Measurements from ENCODE around the gene GDA. TPM values are rescaled to one million over a fixed set of nuclear protein-coding genes. Genes with fewer than 3 reads are reported as not detected.

The GDA gene
- total RNA-seq, 1 experiment from 2014 or later = 49.4 TPM

DNA sequence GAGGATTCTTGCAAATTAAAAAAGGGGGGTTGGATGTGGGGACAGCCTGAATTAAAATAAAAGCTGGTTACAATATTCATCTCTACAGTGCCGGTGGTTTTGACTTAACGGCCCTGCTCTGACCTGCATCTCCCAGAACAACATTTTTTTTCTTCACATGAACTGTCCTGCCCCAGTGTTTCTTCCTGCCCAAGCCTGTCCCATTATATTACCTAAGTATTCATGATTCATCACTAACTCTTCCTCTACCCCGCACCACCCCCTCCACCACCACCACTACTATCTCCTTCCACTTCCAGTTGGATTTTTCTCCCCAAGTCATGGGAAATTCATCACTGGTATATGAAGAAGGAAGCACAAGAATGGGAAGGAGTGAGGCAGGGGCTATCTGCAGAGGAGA, 125.7 kb downstream of the GDA start:
- H3K4me1 ChIP-seq (ENCODE audit: control insufficient read depth in 1 of 2, insufficient read depth in 2 of 2, low read length in 2 of 2) = no peaks in the 10 kb centered on the region
- H3K9me3 ChIP-seq (ENCODE audit: control insufficient read depth in 1 of 2, insufficient read depth in 1 of 2, low read depth in 1 of 2, low read length in 2 of 2) = no peaks in the 10 kb centered on the region
- no peak overlapping the region for H2AFZ ChIP-seq (ENCODE audit: low read depth, low read length, poor library complexity, severe bottlenecking)
- BruUV-seq (replicated peaks) = no TSS peak
- H3K27me3 ChIP-seq (ENCODE audit: insufficient read depth, low read length) = no peaks in the 10 kb centered on the region
- no peak overlapping the region for H3K4me2 ChIP-seq (ENCODE audit: low read length)
- ChIA-PET POLR2A (no interaction called here), RAD21 (ENCODE audit: low non-redundant PET in 1 of 2, low total read pairs in 2 of 2, uncharacterized antibody in 2 of 2, unreplicated experiment in 2 of 2) (no interaction called here), CTCF (interaction anchor here (0.7 to 1.3 kb wide), 2 partner anchors 236 to 547 kb away, joined by 3 to 8 read pairs; no protein-coding TSS in a partner anchor)
- no peak for DNase-seq (ENCODE audit: low read depth, low spot score)
- H3K27ac ChIP-seq (ENCODE audit: low read depth, low read length) = no peak overlapping the region
- no peak overlapping the region for H3K4me3 ChIP-seq (replicated peaks in 1 of 2; ENCODE audit: low read depth in 1 of 2, low read length in 2 of 2)
- H3K9me2 ChIP-seq (ENCODE audit: insufficient read depth) = no peaks in the 10 kb centered on the region
- no peak for TF ChIP-seq RAD21 (IDR thresholded peaks at IDR 0.05; ENCODE audit: low read depth)
- TF ChIP-seq, protein P1, sequence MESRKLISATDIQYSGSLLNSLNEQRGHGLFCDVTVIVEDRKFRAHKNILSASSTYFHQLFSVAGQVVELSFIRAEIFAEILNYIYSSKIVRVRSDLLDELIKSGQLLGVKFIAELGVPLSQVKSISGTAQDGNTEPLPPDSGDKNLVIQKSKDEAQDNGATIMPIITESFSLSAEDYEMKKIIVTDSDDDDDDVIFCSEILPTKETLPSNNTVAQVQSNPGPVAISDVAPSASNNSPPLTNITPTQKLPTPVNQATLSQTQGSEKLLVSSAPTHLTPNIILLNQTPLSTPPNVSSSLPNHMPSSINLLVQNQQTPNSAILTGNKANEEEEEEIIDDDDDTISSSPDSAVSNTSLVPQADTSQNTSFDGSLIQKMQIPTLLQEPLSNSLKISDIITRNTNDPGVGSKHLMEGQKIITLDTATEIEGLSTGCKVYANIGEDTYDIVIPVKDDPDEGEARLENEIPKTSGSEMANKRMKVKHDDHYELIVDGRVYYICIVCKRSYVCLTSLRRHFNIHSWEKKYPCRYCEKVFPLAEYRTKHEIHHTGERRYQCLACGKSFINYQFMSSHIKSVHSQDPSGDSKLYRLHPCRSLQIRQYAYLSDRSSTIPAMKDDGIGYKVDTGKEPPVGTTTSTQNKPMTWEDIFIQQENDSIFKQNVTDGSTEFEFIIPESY (IDR thresholded peaks at IDR 0.05; ENCODE audit: extremely low read depth, insufficient replicate concordance, low read length) = no peak
- TF ChIP-seq, protein P2, sequence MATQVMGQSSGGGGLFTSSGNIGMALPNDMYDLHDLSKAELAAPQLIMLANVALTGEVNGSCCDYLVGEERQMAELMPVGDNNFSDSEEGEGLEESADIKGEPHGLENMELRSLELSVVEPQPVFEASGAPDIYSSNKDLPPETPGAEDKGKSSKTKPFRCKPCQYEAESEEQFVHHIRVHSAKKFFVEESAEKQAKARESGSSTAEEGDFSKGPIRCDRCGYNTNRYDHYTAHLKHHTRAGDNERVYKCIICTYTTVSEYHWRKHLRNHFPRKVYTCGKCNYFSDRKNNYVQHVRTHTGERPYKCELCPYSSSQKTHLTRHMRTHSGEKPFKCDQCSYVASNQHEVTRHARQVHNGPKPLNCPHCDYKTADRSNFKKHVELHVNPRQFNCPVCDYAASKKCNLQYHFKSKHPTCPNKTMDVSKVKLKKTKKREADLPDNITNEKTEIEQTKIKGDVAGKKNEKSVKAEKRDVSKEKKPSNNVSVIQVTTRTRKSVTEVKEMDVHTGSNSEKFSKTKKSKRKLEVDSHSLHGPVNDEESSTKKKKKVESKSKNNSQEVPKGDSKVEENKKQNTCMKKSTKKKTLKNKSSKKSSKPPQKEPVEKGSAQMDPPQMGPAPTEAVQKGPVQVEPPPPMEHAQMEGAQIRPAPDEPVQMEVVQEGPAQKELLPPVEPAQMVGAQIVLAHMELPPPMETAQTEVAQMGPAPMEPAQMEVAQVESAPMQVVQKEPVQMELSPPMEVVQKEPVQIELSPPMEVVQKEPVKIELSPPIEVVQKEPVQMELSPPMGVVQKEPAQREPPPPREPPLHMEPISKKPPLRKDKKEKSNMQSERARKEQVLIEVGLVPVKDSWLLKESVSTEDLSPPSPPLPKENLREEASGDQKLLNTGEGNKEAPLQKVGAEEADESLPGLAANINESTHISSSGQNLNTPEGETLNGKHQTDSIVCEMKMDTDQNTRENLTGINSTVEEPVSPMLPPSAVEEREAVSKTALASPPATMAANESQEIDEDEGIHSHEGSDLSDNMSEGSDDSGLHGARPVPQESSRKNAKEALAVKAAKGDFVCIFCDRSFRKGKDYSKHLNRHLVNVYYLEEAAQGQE (IDR thresholded peaks at IDR 0.05; ENCODE audit: low read depth) = no peak
- TF ChIP-seq, protein P3, sequence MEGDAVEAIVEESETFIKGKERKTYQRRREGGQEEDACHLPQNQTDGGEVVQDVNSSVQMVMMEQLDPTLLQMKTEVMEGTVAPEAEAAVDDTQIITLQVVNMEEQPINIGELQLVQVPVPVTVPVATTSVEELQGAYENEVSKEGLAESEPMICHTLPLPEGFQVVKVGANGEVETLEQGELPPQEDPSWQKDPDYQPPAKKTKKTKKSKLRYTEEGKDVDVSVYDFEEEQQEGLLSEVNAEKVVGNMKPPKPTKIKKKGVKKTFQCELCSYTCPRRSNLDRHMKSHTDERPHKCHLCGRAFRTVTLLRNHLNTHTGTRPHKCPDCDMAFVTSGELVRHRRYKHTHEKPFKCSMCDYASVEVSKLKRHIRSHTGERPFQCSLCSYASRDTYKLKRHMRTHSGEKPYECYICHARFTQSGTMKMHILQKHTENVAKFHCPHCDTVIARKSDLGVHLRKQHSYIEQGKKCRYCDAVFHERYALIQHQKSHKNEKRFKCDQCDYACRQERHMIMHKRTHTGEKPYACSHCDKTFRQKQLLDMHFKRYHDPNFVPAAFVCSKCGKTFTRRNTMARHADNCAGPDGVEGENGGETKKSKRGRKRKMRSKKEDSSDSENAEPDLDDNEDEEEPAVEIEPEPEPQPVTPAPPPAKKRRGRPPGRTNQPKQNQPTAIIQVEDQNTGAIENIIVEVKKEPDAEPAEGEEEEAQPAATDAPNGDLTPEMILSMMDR (IDR thresholded peaks at IDR 0.05 in 2 of 3, conservative IDR thresholded peaks at IDR 0.05 in 1 of 3; ENCODE audit: borderline replicate concordance in 1 of 3, insufficient read depth in 1 of 3, low read depth in 2 of 3, low read length in 2 of 3) = no peak
- no peak for TF ChIP-seq EGR1 (IDR thresholded peaks at IDR 0.05; ENCODE audit: low read depth)
- TF ChIP-seq POLR2A (IDR thresholded peaks at IDR 0.05; ENCODE audit: borderline replicate concordance, extremely low read depth, insufficient read depth, insufficient read length) = no peak
- TF ChIP-seq SP1 (IDR thresholded peaks at IDR 0.05; ENCODE audit: low read depth) = no peak
- no peak for TF ChIP-seq POLR2AphosphoS5 (IDR thresholded peaks at IDR 0.05; ENCODE audit: low read depth, low read length)
- no peak for TF ChIP-seq EZH2 (IDR thresholded peaks at IDR 0.05)
- no peak for ATAC-seq
- no peaks in the 10 kb centered on the region for H4K20me1 ChIP-seq (ENCODE audit: insufficient read depth)
- H3K36me3 ChIP-seq (ENCODE audit: control insufficient read depth in 1 of 2, insufficient read depth in 2 of 2, low read length in 2 of 2) = no peaks in the 10 kb centered on the region
- H3K79me2 ChIP-seq (ENCODE audit: insufficient read depth, low read length) = no peaks in the 10 kb centered on the region
- intact Hi-C loops (cut with micrococcal nuclease) = loop anchor here (5.0 kb wide), 2 partner anchors 53 to 73 kb away; no protein-coding TSS in a partner anchor
- H3K9ac ChIP-seq (ENCODE audit: low read length) = no peak overlapping the region
